Measurements from ENCODE around the gene SS18L1. TPM values are rescaled to one million over a fixed set of nuclear protein-coding genes. Genes with fewer than 3 reads are reported as not detected.

Gene SS18L1
- total RNA-seq, 1 experiment from 2014 or later, result 17.9 TPM

- H3K9me3 ChIP-seq (ENCODE audit: low read length), result no peaks in the 10 kb centered on the region
- peaks cover 10% of the 10 kb centered on the region; the same call in 1 of the 2 replicates for H3K36me3 ChIP-seq (ENCODE audit: low read depth, low read length)
- H3K9me2 ChIP-seq (replicated peaks; ENCODE audit: low read length), result no peaks in the 10 kb centered on the region
- peak overlapping the region; percentile 97 for H2AFZ ChIP-seq (ENCODE audit: low read length)
- H3K79me2 ChIP-seq (ENCODE audit: low read length), result peaks cover 21% of the 10 kb centered on the region
- intact Hi-C loops (cut with micrococcal nuclease), result loop anchor here (5.0 kb wide), 1 partner anchor 109 kb away; no protein-coding TSS in a partner anchor
- peaks cover 14% of the 10 kb centered on the region; the same call in 1 of the 2 replicates for H3K4me1 ChIP-seq (ENCODE audit: insufficient read depth, low read length)
- H3K27ac ChIP-seq (ENCODE audit: low read length), result peak overlapping the region; percentile 78
- H3F3A ChIP-seq (ENCODE audit: low read length, unreplicated experiment), result no peaks in the 10 kb centered on the region
- ChIA-PET CTCF (interaction anchor here (1.0 kb wide), 1 partner anchor 21 kb away, joined by 3 read pairs; no protein-coding TSS in a partner anchor), POLR2A (ENCODE audit: unreplicated experiment) (interaction anchor here (0.6 to 1.4 kb wide), 3 partner anchors 23 to 54 kb away, joined by 5 to 10 read pairs (median 6); no protein-coding TSS in a partner anchor)
- peak overlapping the region; percentile 97 for H3K4me2 ChIP-seq (ENCODE audit: low read length)
- peak overlapping the region; percentile 85 for H3K4me3 ChIP-seq (ENCODE audit: low read length)
- peaks cover 13% of the 10 kb centered on the region for H4K20me1 ChIP-seq (ENCODE audit: low read length)
- TF ChIP-seq EZH2phosphoT487 (IDR thresholded peaks at IDR 0.05; ENCODE audit: borderline replicate concordance, low read length), result no peak
- no peak for TF ChIP-seq CTCF (conservative IDR thresholded peaks at IDR 0.05; ENCODE audit: low read depth, low read length)
- TF ChIP-seq EZH2 (IDR thresholded peaks at IDR 0.05; ENCODE audit: low read length, unreplicated experiment), result no peak
- BruUV-seq (replicated peaks), result TSS peak; percentile 79
- H3K27me3 ChIP-seq (ENCODE audit: low read length), result no peaks in the 10 kb centered on the region
- peak overlapping the region; percentile 73 for H3K9ac ChIP-seq (ENCODE audit: low read length)
- ATAC-seq (peak; percentile 11), DNase-seq (peak; percentile 50)
Observed at GRCh38 chr20:62120990-62121775, 22.4 kb upstream of the SS18L1 start.

- Histone ChIP-seq H3K9ac (ENCODE audit: low read length) (peak within 1 kb of the TSS; percentile 73), H3K27me3 (ENCODE audit: low read length) (no peaks in the 10 kb centered on the region), H3K27ac (ENCODE audit: low read length) (peak within 1 kb of the TSS; percentile 78), H3K4me3 (ENCODE audit: low read length) (peak within 1 kb of the TSS; percentile 85), H3F3A (ENCODE audit: low read length, unreplicated experiment) (no peaks in the 10 kb centered on the region), H4K20me1 (ENCODE audit: low read length) (peaks cover 13% of the 10 kb centered on the region), H2AFZ (ENCODE audit: low read length) (peak within 1 kb of the TSS; percentile 97), H3K4me1 (ENCODE audit: insufficient read depth, low read length) (peaks cover 14% of the 10 kb centered on the region; the same call in 1 of the 2 replicates), H3K4me2 (ENCODE audit: low read length) (peak within 1 kb of the TSS; percentile 97), H3K79me2 (ENCODE audit: low read length) (peaks cover 21% of the 10 kb centered on the region), H3K9me2 (replicated peaks; ENCODE audit: low read length) (no peaks in the 10 kb centered on the region), H3K36me3 (ENCODE audit: low read depth, low read length) (peaks cover 13% of the 10 kb centered on the region), H3K9me3 (ENCODE audit: low read length) (no peaks in the 10 kb centered on the region)
- TF ChIP-seq EZH2phosphoT487 (IDR thresholded peaks at IDR 0.05; ENCODE audit: borderline replicate concordance, low read length) (peak; percentile 90), EZH2 (IDR thresholded peaks at IDR 0.05; ENCODE audit: low read length, unreplicated experiment) (no peak), CTCF (conservative IDR thresholded peaks at IDR 0.05; ENCODE audit: low read depth, low read length) (no peak)
- ChIA-PET CTCF (interaction anchor here (0.6 to 1.0 kb wide), 3 partner anchors 20 to 1247 kb away, joined by 3 to 5 read pairs (median 4); no protein-coding TSS in a partner anchor), POLR2A (ENCODE audit: unreplicated experiment) (interaction anchor here (0.6 to 1.4 kb wide), 4 partner anchors 23 to 105 kb away, joined by 5 to 10 read pairs (median 8); no protein-coding TSS in a partner anchor)
- DNase-seq (peak; percentile 98), ATAC-seq (peak; percentile 77)
- no TSS peak for BruUV-seq (replicated peaks)
- intact Hi-C loops (cut with micrococcal nuclease), result loop anchor here (2.0 to 5.0 kb wide), 3 partner anchors 15 to 110 kb away; no protein-coding TSS in a partner anchor
Observed at GRCh38 chr20:62121776-62122653, 21.6 kb upstream of the SS18L1 start, which contains the start of gene LSM14B. LSM14B (plus strand) TSS chr20:62122475; CDS start chr20:62122667, 192 bp downstream.
